Neural cell (in vitro differentiated cells): ENCODE data around the gene LYSMD4. TPM values are rescaled to one million over a fixed set of nuclear protein-coding genes. Genes with fewer than 3 reads are reported as not detected.
A peak's percentile ranks its signal among the peaks of the same experiment; 100 is the strongest.

ENCODE experiments used
- H2AFZ ChIP-seq: fragments of 200-600, 300-800 bp; sonication (generic), shearing (Covaris generic); 2 replicates; pipeline ENCODE4 v1.6.0; 2014; ENCODE audit warnings: low read depth, mild to moderate bottlenecking, antibody characterized with exemption, low read length, moderate library complexity
- H3F3A ChIP-seq: fragments of 200-600 bp; shearing (Covaris generic); 2 replicates; pipeline ENCODE4 v1.6.1; 2016; ENCODE audit warnings: mild to moderate bottlenecking, moderate library complexity, mixed read lengths, antibody characterized with exemption, low read length; ENCODE audit not compliant: insufficient read depth, poor library complexity, severe bottlenecking
- H3K27ac ChIP-seq: fragments of 200-600, 300-800 bp; sonication (generic), shearing (Covaris generic); 2 replicates; pipeline ENCODE4 v1.5.1; 2014; ENCODE audit warnings: mild to moderate bottlenecking, low read length, moderate library complexity
- H3K27me3 ChIP-seq: fragments of 300-800, 200-600 bp; sonication (generic), shearing (Covaris generic); 2 replicates; pipeline ENCODE4 v1.6.0; 2014; ENCODE audit warnings: mild to moderate bottlenecking, low read depth, low read length, moderate library complexity; ENCODE audit not compliant: insufficient read depth
- H3K36me3 ChIP-seq: fragments of 300-800, 200-600 bp; sonication (generic), shearing (Covaris generic); 2 replicates; pipeline ENCODE4 v1.5.1; 2014; ENCODE audit warnings: mild to moderate bottlenecking, antibody characterized with exemption, low read length, moderate library complexity; ENCODE audit not compliant: insufficient read depth
- H3K4me2 ChIP-seq: fragments of 300-800, 200-600 bp; sonication (generic), shearing (Covaris generic); 2 replicates; pipeline ENCODE4 v1.6.0; 2014; ENCODE audit warnings: mild to moderate bottlenecking, low read length
- H3K4me3 ChIP-seq: fragments of 300-800, 200-600 bp; sonication (generic), shearing (Covaris generic); 2 replicates; pipeline ENCODE4 v1.5.1; 2014; ENCODE audit warnings: mild to moderate bottlenecking, low read length, moderate library complexity
- H3K79me2 ChIP-seq: fragments of 200-600 bp; shearing (Covaris generic); replicated peaks from 2 replicates; pipeline ENCODE4 v1.6.0; 2014; ENCODE audit warnings: mild to moderate bottlenecking, low read length, moderate library complexity; ENCODE audit not compliant: insufficient read depth
- H3K9ac ChIP-seq: fragments of 300-800, 200-600 bp; sonication (generic), shearing (Covaris generic); 2 replicates; pipeline ENCODE4 v1.6.1; 2016; ENCODE audit warnings: mild to moderate bottlenecking, low read length, mixed read lengths
- H3K9me2 ChIP-seq: fragments of 200-600 bp; shearing (Covaris generic); 2 replicates; pipeline ENCODE4 v1.6.1; 2016; ENCODE audit warnings: mild to moderate bottlenecking, low read length, mixed read lengths; ENCODE audit not compliant: insufficient read depth
- H3K9me3 ChIP-seq: fragments of 200-600, 300-800 bp; sonication (generic), shearing (Covaris generic); 2 replicates; pipeline ENCODE4 v1.6.1; 2016; ENCODE audit warnings: mild to moderate bottlenecking, mixed run types, low read length, moderate library complexity, mixed read lengths
- H4K20me1 ChIP-seq: fragments of 200-600 bp; shearing (Covaris generic); 2 replicates; pipeline ENCODE4 v1.6.1; 2016; ENCODE audit warnings: mild to moderate bottlenecking, mixed run types; ENCODE audit not compliant: insufficient read depth
- EP300 ChIP-seq: fragments of 450-650 bp; conservative IDR thresholded peaks from 2 replicates; pipeline ENCODE4 v1.6.1; 2014; ENCODE audit warnings: antibody characterized with exemption, mild to moderate bottlenecking, moderate library complexity; ENCODE audit not compliant: poor library complexity, severe bottlenecking
- EZH2 ChIP-seq: fragments of 200-600, 300-800 bp; shearing (Covaris generic), sonication (generic); IDR thresholded peaks from 2 replicates; pipeline ENCODE4 v1.6.1; 2014; ENCODE audit warnings: antibody characterized with exemption, low read length, borderline replicate concordance, mild to moderate bottlenecking; ENCODE audit not compliant: insufficient read depth, poor library complexity, severe bottlenecking
- MXI1 ChIP-seq: fragments of 450-650 bp; conservative IDR thresholded peaks from 2 replicates; pipeline ENCODE4 v1.6.1; 2014; ENCODE audit warnings: antibody characterized with exemption, mild to moderate bottlenecking; ENCODE audit not compliant: poor library complexity, severe bottlenecking
- POLR2AphosphoS5 ChIP-seq: IDR thresholded peaks from 2 replicates; pipeline ENCODE4 v1.6.1; 2012
- RAD21 ChIP-seq: fragments of 450-650 bp; conservative IDR thresholded peaks from 2 replicates; pipeline ENCODE4 v1.6.1; 2014; ENCODE audit warnings: antibody characterized with exemption, mild to moderate bottlenecking, moderate library complexity
- SMC3 ChIP-seq: fragments of 450-650 bp; conservative IDR thresholded peaks from 2 replicates; pipeline ENCODE4 v1.6.1; 2014; ENCODE audit warnings: antibody characterized with exemption, mild to moderate bottlenecking, moderate library complexity; ENCODE audit not compliant: poor library complexity
- TAF1 ChIP-seq: IDR thresholded peaks from 2 replicates; pipeline ENCODE4 v1.6.1; 2012; ENCODE audit warnings: low read depth
- polyA plus RNA-seq: library from polyadenylated mRNA; depleted of rRNA; stranded (reverse); fragments of >200 nt; gene quantifications from 2 replicates; pipeline ENCODE4 v1.2.3, GENCODE V29; 2014
- TF ChIP-seq, protein P1 (sequence below): fragments of 450-650 bp; IDR thresholded peaks from 2 replicates; pipeline ENCODE4 v1.5.1; 2014; ENCODE audit warnings: antibody characterized with exemption, mild to moderate bottlenecking, moderate library complexity; ENCODE audit not compliant: poor library complexity, severe bottlenecking
- TF ChIP-seq, protein P2 (sequence below): IDR thresholded peaks from 2 replicates; pipeline ENCODE4 v1.6.1; 2012; ENCODE audit warnings: borderline replicate concordance

LYSMD4 gene
- polyA plus RNA-seq, 1 donor from 2014 or later, result 57.5 TPM

DNA sequence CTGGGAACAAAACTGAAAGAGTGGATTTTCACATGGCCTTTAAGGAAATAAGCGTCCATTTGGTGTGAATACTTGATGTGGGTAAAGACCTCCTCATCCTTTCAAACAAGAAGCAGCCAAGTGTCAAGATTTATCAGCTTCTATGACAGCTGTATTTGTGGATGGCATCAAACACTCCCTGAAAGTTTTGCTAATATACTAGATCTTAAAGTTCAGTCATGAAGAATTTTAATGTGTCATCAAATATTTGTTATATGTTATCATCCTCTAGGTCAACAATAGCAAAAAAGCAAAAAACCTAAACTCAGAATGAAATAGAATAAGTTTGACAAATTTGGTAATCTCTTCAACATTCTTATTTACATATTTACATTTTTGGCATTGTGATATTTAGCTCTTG, 29.1 kb upstream of the LYSMD4 start:
- H2AFZ ChIP-seq, result no peak overlapping the region
- H3K9ac ChIP-seq, result no peak overlapping the region
- H3K27me3 ChIP-seq, result no peaks in the 10 kb centered on the region
- no peaks in the 10 kb centered on the region for H3K36me3 ChIP-seq
- TF ChIP-seq TAF1, result no peak
- no peak for TF ChIP-seq SMC3
- TF ChIP-seq RAD21, result no peak
- TF ChIP-seq POLR2AphosphoS5, result no peak
- H4K20me1 ChIP-seq, result no peaks in the 10 kb centered on the region
- H3K9me2 ChIP-seq, result no peaks in the 10 kb centered on the region
- H3F3A ChIP-seq, result no peaks in the 10 kb centered on the region
- no peaks in the 10 kb centered on the region for H3K9me3 ChIP-seq
- no peak overlapping the region for H3K4me2 ChIP-seq
- no peaks in the 10 kb centered on the region for H3K79me2 ChIP-seq
- no peak overlapping the region for H3K4me3 ChIP-seq
- no peak overlapping the region for H3K27ac ChIP-seq

DNA sequence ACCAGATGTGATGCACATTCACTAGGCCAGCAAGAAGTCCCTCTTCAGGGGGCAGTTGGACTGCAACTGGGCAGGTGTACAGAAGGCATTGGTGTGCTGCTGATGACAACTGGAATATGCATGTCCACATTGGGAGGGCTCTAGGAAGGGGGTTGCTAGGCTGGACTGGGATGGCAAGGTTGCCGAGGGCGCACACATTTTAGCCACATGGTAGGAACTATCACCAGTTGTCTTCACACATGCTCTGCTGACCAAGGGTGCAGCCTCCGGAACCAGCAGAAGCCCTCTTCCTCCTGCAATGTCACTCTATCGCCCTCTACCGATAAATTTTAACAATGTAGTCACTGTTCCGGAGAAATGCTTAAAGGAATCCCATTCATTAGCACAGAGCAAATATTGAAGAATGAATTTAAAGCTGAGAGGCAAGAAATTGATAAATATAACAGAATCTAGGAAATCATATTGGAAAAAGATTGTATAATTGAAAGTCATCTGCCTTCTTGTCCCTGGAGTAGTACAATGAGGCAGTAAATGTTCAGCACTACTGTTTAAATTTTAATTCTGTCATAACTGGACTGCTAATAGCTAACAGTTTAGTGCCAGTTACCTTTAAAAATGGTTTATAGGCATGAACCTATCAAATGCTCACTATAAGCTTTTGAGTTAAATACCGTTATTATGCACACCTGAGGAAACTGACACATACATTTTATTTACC, 22.6 kb upstream of the LYSMD4 start:
- H3K27ac ChIP-seq, result no peak overlapping the region
- H2AFZ ChIP-seq, result no peak overlapping the region
- no peaks in the 10 kb centered on the region for H3F3A ChIP-seq
- H3K9ac ChIP-seq, result no peak overlapping the region
- H3K4me2 ChIP-seq, result no peak overlapping the region
- no peaks in the 10 kb centered on the region for H3K79me2 ChIP-seq
- TF ChIP-seq SMC3 (peak; percentile 57), TAF1 (no peak), RAD21 (peak; percentile 67), EP300 (no peak), POLR2AphosphoS5 (no peak), EZH2 (no peak), MXI1 (no peak)
- TF ChIP-seq, protein P1, sequence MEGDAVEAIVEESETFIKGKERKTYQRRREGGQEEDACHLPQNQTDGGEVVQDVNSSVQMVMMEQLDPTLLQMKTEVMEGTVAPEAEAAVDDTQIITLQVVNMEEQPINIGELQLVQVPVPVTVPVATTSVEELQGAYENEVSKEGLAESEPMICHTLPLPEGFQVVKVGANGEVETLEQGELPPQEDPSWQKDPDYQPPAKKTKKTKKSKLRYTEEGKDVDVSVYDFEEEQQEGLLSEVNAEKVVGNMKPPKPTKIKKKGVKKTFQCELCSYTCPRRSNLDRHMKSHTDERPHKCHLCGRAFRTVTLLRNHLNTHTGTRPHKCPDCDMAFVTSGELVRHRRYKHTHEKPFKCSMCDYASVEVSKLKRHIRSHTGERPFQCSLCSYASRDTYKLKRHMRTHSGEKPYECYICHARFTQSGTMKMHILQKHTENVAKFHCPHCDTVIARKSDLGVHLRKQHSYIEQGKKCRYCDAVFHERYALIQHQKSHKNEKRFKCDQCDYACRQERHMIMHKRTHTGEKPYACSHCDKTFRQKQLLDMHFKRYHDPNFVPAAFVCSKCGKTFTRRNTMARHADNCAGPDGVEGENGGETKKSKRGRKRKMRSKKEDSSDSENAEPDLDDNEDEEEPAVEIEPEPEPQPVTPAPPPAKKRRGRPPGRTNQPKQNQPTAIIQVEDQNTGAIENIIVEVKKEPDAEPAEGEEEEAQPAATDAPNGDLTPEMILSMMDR, result peak; percentile 71
- TF ChIP-seq, protein P2, sequence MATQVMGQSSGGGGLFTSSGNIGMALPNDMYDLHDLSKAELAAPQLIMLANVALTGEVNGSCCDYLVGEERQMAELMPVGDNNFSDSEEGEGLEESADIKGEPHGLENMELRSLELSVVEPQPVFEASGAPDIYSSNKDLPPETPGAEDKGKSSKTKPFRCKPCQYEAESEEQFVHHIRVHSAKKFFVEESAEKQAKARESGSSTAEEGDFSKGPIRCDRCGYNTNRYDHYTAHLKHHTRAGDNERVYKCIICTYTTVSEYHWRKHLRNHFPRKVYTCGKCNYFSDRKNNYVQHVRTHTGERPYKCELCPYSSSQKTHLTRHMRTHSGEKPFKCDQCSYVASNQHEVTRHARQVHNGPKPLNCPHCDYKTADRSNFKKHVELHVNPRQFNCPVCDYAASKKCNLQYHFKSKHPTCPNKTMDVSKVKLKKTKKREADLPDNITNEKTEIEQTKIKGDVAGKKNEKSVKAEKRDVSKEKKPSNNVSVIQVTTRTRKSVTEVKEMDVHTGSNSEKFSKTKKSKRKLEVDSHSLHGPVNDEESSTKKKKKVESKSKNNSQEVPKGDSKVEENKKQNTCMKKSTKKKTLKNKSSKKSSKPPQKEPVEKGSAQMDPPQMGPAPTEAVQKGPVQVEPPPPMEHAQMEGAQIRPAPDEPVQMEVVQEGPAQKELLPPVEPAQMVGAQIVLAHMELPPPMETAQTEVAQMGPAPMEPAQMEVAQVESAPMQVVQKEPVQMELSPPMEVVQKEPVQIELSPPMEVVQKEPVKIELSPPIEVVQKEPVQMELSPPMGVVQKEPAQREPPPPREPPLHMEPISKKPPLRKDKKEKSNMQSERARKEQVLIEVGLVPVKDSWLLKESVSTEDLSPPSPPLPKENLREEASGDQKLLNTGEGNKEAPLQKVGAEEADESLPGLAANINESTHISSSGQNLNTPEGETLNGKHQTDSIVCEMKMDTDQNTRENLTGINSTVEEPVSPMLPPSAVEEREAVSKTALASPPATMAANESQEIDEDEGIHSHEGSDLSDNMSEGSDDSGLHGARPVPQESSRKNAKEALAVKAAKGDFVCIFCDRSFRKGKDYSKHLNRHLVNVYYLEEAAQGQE, result no peak
- no peaks in the 10 kb centered on the region for H3K9me3 ChIP-seq
- H3K36me3 ChIP-seq, result no peaks in the 10 kb centered on the region
- H3K27me3 ChIP-seq, result no peaks in the 10 kb centered on the region
- H3K4me3 ChIP-seq, result no peak overlapping the region
- H3K9me2 ChIP-seq, result no peaks in the 10 kb centered on the region
- no peaks in the 10 kb centered on the region for H4K20me1 ChIP-seq
